Fibroblast of mammary gland (primary cell): Measurements from ENCODE around the gene EN1.
A peak's percentile ranks its signal among the peaks of the same experiment; 100 is the strongest.

ENCODE experiments used
- DNase-seq: peaks from one replicate; pipeline ENCODE4 v3.0.0-alpha.2; 2010; ENCODE audit warnings: low read depth
- H3K4me3 ChIP-seq: 2 replicates; pipeline ENCODE4 v1.5.1; 2011; ENCODE audit warnings: low read depth, mild to moderate bottlenecking, low read length, moderate library complexity; ENCODE audit not compliant: control insufficient read depth
- CTCF ChIP-seq: conservative IDR thresholded peaks from 2 replicates; pipeline ENCODE4 v1.5.1; 2011; ENCODE audit warnings: low read depth, low read length, inconsistent platforms; ENCODE audit not compliant: control insufficient read depth, insufficient read depth

EN1 gene

GRCh38 chr2:118856330-118856977 lies 9.0 kb upstream of the EN1 start:
- no peak overlapping the region for H3K4me3 ChIP-seq
- no peak for TF ChIP-seq CTCF
- DNase-seq: no peak

- peak overlapping the region; percentile 49 for H3K4me3 ChIP-seq
- peak; percentile 83 for DNase-seq
- TF ChIP-seq CTCF: peak; percentile 64
Measured at GRCh38 chr2:118855451-118856279, 8.2 kb upstream of the EN1 start.

- no peak for TF ChIP-seq CTCF
- H3K4me3 ChIP-seq: peak overlapping the region; percentile 49
- DNase-seq: no peak
Measured at GRCh38 chr2:118854507-118855345, 7.3 kb upstream of the EN1 start.

GRCh38 chr2:118853651-118854291 lies 6.3 kb upstream of the EN1 start:
- H3K4me3 ChIP-seq: peak overlapping the region; percentile 39
- no peak for TF ChIP-seq CTCF
- no peak for DNase-seq

- H3K4me3 ChIP-seq: peak overlapping the region; percentile 39
- DNase-seq: no peak
- no peak for TF ChIP-seq CTCF
Measured at GRCh38 chr2:118853129-118853640, 5.7 kb upstream of the EN1 start.

- TF ChIP-seq CTCF: no peak
- no peak for DNase-seq
- H3K4me3 ChIP-seq: peak overlapping the region; percentile 39
Measured at GRCh38 chr2:118852605-118853128, 5.2 kb upstream of the EN1 start.
